OCI-LY3 (cell line): ENCODE results near the gene PPP2R2D.

Experiments used
- H2AFZ ChIP-seq: fragments of 200-600, 300-600 bp; shearing (Covaris generic); 2 replicates; pipeline ENCODE4 v1.6.0; 2014; ENCODE audit warnings: antibody characterized with exemption, low read depth, low read length
- H3K27ac ChIP-seq: fragments of 200-600, 300-600 bp; sonication (generic); 2 replicates; pipeline ENCODE4 v1.5.1; 2014; ENCODE audit warnings: mild to moderate bottlenecking, low read length, moderate library complexity, mixed read lengths
- H3K27me3 ChIP-seq: fragments of 200-600, 300-600 bp; sonication (generic); 2 replicates; pipeline ENCODE4 v1.6.1; 2014; ENCODE audit warnings: low read depth, low read length, mixed read lengths
- H3K36me3 ChIP-seq: fragments of 200-600, 300-600 bp; sonication (generic); replicated peaks from 2 replicates; pipeline ENCODE3; 2014; ENCODE audit warnings: low read depth, low read length, mixed read lengths
- H3K4me1 ChIP-seq: fragments of 300-600, 200-600 bp; sonication (generic); 2 replicates; pipeline ENCODE4 v1.6.1; 2014; ENCODE audit warnings: low read length, mixed read lengths
- H3K4me2 ChIP-seq: fragments of 200-600, 300-600 bp; sonication (generic); 2 replicates; pipeline ENCODE4 v1.6.1; 2014; ENCODE audit warnings: low read length, mixed read lengths
- H3K4me3 ChIP-seq: fragments of 300-600, 200-600 bp; sonication (generic); 2 replicates; pipeline ENCODE4 v1.5.1; 2014; ENCODE audit warnings: antibody characterized with exemption, mild to moderate bottlenecking, low read length, moderate library complexity
- H3K79me2 ChIP-seq: fragments of 300-600, 200-600 bp; shearing (Covaris generic); 2 replicates; pipeline ENCODE4 v1.6.1; 2014; ENCODE audit warnings: mild to moderate bottlenecking, low read length, mixed read lengths
- H3K9ac ChIP-seq: fragments of 300-600, 200-600 bp; shearing (Covaris generic); 2 replicates; pipeline ENCODE4 v1.6.0; 2014; ENCODE audit warnings: mild to moderate bottlenecking, low read length, moderate library complexity
- H3K9me3 ChIP-seq: fragments of 200-600, 300-600 bp; shearing (Covaris generic); 2 replicates; pipeline ENCODE4 v1.6.1; 2014; ENCODE audit warnings: low read length, mixed read lengths; ENCODE audit not compliant: insufficient read depth
- H4K20me1 ChIP-seq: fragments of 200-600, 300-600 bp; sonication (generic); 2 replicates; pipeline ENCODE4 v1.6.1; 2016; ENCODE audit warnings: low read length, mixed read lengths; ENCODE audit not compliant: insufficient read depth
- EZH2phosphoT487 ChIP-seq: fragments of 200-600 bp; shearing (Covaris generic); IDR thresholded peaks from 2 replicates; pipeline ENCODE4 v1.6.1; 2018; ENCODE audit warnings: antibody characterized with exemption, mixed run types, low read depth
- TF ChIP-seq, protein P1 (sequence below): fragments of 200-600, 300-600 bp; sonication (generic); IDR thresholded peaks from 2 replicates; pipeline ENCODE4 v1.5.1; 2014; ENCODE audit warnings: antibody characterized with exemption, low read length, low read depth

PPP2R2D gene

GRCh38 chr10:131862548-131862947 is 38.3 kb upstream of the PPP2R2D start:
- no peaks in the 10 kb centered on the region for H3K9me3 ChIP-seq
- no peak overlapping the region for H3K27ac ChIP-seq
- H3K79me2 ChIP-seq = no peaks in the 10 kb centered on the region
- H3K27me3 ChIP-seq = no peaks in the 10 kb centered on the region
- H2AFZ ChIP-seq = no peak overlapping the region
- H3K4me2 ChIP-seq = no peak overlapping the region
- no peak overlapping the region for H3K9ac ChIP-seq
- no peaks in the 10 kb centered on the region for H4K20me1 ChIP-seq
- no peaks in the 10 kb centered on the region for H3K4me1 ChIP-seq
- no peak for TF ChIP-seq EZH2phosphoT487
- TF ChIP-seq, protein P1, sequence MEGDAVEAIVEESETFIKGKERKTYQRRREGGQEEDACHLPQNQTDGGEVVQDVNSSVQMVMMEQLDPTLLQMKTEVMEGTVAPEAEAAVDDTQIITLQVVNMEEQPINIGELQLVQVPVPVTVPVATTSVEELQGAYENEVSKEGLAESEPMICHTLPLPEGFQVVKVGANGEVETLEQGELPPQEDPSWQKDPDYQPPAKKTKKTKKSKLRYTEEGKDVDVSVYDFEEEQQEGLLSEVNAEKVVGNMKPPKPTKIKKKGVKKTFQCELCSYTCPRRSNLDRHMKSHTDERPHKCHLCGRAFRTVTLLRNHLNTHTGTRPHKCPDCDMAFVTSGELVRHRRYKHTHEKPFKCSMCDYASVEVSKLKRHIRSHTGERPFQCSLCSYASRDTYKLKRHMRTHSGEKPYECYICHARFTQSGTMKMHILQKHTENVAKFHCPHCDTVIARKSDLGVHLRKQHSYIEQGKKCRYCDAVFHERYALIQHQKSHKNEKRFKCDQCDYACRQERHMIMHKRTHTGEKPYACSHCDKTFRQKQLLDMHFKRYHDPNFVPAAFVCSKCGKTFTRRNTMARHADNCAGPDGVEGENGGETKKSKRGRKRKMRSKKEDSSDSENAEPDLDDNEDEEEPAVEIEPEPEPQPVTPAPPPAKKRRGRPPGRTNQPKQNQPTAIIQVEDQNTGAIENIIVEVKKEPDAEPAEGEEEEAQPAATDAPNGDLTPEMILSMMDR = no peak
- H3K36me3 ChIP-seq = no peaks in the 10 kb centered on the region
- no peak overlapping the region for H3K4me3 ChIP-seq

DNA sequence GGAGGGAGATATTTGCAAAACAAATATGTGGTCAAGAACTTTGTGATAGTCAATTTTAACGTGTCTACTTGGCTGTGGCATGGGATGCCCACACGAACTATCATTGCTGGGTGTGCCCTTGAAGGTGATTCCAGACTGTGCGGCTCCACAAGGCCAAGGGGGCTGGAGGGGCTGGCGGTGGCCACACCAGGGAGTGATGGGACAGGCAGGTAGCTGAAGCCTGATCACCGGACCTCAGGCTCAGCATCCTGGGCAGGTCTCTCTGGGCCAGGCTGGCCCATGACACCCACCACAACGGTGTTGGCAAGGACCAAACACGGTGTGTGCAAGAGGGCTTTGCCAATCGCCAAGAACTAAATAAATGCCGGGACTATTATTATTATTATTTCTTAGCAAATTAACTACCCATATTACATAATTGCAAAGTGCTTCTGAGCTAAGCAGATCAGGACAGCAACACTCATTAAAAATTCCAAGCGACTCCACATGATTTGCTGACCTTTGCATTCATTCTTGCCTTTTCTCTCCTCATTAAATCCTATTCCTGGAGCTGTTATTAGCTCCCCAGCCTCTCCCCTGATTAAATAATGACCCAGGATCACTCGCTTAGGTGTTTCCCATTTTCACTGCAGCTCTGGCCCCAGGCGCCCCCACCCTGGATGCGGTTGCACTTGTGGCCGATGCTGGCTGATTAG is 35.4 kb upstream of the PPP2R2D start:
- Histone ChIP-seq H3K4me2 (no peak overlapping the region), H3K36me3 (no peaks in the 10 kb centered on the region), H3K4me1 (no peaks in the 10 kb centered on the region), H2AFZ (no peak overlapping the region), H3K9me3 (no peaks in the 10 kb centered on the region), H3K79me2 (no peaks in the 10 kb centered on the region), H3K4me3 (no peak overlapping the region), H4K20me1 (no peaks in the 10 kb centered on the region), H3K27ac (no peak overlapping the region), H3K27me3 (no peaks in the 10 kb centered on the region), H3K9ac (no peak overlapping the region)
- TF ChIP-seq, protein P1 = no peak
- no peak for TF ChIP-seq EZH2phosphoT487

- H3K27ac ChIP-seq = no peak overlapping the region
- H4K20me1 ChIP-seq = no peaks in the 10 kb centered on the region
- no peak overlapping the region for H3K4me2 ChIP-seq
- H3K27me3 ChIP-seq = no peaks in the 10 kb centered on the region
- H3K4me1 ChIP-seq = no peaks in the 10 kb centered on the region
- no peak overlapping the region for H2AFZ ChIP-seq
- H3K9me3 ChIP-seq = no peaks in the 10 kb centered on the region
- H3K9ac ChIP-seq = no peak overlapping the region
- H3K4me3 ChIP-seq = no peak overlapping the region
- no peaks in the 10 kb centered on the region for H3K79me2 ChIP-seq
- H3K36me3 ChIP-seq = no peaks in the 10 kb centered on the region
- TF ChIP-seq, protein P1 = no peak
- no peak for TF ChIP-seq EZH2phosphoT487
Observed at GRCh38 chr10:131866673-131867072, 34.1 kb upstream of the PPP2R2D start.

GRCh38 chr10:131868436-131868835 is 32.4 kb upstream of the PPP2R2D start:
- TF ChIP-seq EZH2phosphoT487 = no peak
- TF ChIP-seq, protein P1 = no peak
- no peak overlapping the region for H2AFZ ChIP-seq
- H3K36me3 ChIP-seq = no peaks in the 10 kb centered on the region
- H3K79me2 ChIP-seq = no peaks in the 10 kb centered on the region
- no peaks in the 10 kb centered on the region for H3K4me1 ChIP-seq
- H4K20me1 ChIP-seq = no peaks in the 10 kb centered on the region
- H3K4me3 ChIP-seq = no peak overlapping the region
- no peak overlapping the region for H3K4me2 ChIP-seq
- H3K9ac ChIP-seq = no peak overlapping the region
- no peaks in the 10 kb centered on the region for H3K9me3 ChIP-seq
- no peaks in the 10 kb centered on the region for H3K27me3 ChIP-seq
- no peak overlapping the region for H3K27ac ChIP-seq
